CD4-positive, alpha-beta T cell treated with Interleukin-2 at 100 ng/mL for 4 hours (primary cell): ENCODE results near the gene CCDC60.

Experiments used
- DNase-seq: peaks from one replicate; pipeline ENCODE4 v3.0.0-alpha.2; 2020; ENCODE audit warnings: low spot score

The CCDC60 gene, protein sequence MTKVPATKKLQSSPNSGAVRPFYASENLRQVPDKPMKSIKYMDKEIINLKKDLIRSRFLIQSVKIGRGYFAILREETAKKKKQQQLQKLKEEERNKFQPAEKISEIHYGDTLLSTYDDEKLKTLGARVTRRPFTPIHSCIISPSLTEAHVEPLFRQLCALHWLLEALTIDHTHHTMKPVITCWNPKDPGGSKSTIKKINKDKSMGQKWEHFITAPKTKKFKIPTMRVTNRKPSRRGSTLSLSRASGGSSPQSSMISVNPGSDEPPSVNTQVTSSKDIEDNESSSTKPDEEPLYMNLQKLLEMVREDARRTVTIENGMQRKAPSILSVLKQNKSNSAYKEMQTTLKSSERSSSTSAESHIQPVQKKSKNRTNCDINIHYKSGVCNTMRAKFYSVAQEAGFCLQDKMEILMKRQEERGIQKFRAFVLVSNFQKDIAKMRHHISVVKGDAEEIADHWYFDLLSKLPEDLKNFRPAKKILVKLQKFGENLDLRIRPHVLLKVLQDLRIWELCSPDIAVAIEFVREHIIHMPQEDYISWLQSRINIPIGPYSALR

DNA sequence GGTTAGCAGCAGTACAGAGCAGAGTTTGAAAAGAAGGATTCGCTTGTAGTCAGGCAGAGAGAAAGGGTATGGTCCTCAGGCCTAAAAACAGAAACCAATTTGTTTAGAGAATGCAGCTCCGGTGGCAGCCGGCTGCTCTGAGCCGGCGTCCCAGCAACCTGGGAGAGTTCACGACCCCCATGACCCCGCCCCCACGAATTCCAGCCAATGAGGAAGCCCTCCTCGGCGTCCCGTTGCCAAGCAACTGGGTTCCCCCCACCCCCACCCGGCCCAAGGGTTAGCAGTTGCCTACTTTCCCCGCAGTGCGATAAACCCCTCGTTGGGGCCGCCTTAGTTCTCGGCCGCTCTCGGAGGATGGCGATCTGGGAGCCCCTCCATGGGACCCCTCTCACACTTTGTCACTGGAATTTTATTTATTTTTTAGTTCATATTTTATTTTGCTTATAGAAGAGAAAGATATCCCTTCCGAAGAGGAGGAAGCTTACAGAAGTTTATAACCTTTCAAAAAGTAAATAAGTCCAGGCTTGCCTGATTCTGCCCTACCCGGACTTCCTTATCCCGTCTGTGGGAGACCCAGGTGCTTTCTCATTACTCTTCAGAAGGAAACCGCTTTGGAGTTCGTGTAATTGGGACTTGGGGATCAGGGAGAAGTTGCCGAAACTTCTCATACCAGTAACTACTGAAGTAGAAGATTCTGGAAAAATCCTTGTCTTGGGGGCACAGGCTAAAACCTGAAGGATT, at the start of gene CCDC60:
Gene CCDC60, plus strand, starts transcription at position 300 of the 741 bp plus-strand sequence. CDS start 448 bp downstream, outside the sequence.
- DNase-seq: no peak

DNA sequence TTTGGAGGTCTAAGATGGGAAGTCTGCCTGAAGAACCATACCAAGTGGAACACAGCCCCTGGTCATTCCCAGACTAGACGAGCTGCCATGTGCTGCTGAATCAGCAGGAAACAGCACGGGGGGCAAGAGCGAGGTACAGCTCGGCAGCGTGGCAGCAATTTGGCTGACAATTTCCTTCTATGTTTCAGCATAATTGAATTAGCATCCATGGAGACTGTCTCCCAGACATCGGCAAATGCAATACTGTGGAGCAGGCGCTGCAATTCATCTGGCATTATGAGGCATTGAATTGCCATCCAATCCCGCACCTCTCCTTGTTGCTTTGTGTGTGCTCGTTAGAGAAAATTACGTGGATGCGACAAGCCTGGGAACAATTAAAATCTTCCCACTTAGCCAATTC, 46.0 kb upstream of the CCDC60 start:
- DNase-seq: no peak

DNA sequence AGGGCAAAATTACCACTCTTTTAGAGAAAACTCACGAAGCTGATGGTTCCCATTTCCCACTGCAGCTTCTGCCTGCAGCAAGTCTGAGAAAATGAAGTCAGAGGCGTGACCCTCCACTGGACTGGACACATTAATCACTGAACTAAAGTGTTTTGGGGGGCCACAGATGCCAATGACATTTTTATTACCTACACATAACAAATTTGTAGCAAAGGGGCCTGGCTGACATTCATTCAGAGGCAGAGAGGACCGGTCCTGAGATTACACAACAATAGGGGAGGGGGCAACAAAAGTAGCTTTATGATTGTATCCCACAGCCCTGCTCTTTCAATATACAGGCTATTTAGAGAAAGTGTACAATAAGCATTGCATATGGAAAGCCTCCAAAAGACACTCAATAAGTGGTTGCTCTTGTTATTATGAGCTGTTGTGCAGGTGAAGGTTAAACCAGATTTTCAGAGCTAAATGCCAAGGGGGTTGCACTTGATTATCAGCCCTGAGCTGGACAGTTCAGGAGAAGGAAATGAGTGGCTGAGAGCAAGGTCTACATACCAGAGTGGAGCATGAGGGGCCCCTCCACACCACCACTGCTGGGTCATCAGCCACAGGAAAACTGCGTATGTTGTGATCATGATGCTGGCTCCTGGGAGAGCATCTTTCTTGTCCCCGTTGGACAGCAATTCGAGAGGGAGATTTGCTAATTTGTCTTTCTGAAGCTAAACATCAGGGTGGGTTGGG, 41.5 kb upstream of the CCDC60 start:
- no peak for DNase-seq

DNA sequence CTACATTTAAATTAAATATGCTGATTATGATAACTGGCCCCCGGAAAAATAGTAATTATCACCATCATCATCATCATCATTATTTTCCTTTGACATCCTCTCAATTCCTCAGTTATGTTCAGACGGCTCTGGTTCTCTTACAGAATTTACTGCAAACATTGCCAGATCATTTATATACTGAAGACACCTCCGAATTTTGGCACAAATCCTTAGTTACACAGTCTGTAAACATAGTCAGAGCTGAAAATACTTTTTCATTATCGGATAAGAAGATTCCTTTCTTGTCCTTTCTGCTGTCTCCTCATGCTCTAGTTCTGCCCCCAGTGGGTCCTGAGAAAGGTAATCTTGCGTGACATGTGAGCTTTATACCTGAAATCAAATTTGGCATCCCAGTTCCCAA, 40.3 kb upstream of the CCDC60 start:
- DNase-seq: no peak

DNA sequence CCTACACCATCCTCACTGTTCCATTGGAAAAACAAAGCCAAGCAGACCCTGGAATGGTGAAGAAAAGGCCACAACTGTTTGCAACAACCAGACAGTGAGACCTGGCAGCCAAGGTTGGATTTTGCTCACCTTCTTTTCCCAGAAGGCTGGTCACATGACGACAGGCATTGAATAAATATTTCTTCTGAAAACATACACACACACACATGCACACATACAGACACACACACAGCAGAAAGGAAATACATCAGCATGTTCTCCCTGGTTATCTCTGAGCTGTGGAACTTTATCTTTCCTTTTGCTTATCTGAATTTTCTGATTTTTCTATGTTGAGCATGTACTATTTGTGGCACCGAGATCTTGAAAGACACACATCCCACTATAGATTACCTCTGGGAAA, 38.0 kb upstream of the CCDC60 start:
- no peak for DNase-seq

DNA sequence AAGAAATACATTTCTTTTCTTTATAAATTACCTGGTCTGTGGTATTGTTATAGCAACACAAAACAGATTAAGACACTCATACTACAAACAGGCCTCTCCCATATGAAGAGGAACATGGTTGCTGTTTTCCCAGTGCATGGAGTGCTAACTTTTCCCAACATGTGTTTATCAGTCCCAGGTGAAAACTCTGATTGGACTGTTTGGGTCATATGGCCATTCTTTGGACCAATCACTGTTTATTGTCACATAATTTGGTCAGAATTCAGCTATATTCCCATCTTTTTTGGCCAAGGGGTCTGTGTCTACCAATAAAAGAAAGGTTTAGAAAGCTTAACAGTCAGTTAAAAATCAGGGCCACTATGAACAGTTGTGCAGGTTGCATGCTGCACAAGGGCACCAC, 35.4 kb upstream of the CCDC60 start:
- DNase-seq: no peak

DNA sequence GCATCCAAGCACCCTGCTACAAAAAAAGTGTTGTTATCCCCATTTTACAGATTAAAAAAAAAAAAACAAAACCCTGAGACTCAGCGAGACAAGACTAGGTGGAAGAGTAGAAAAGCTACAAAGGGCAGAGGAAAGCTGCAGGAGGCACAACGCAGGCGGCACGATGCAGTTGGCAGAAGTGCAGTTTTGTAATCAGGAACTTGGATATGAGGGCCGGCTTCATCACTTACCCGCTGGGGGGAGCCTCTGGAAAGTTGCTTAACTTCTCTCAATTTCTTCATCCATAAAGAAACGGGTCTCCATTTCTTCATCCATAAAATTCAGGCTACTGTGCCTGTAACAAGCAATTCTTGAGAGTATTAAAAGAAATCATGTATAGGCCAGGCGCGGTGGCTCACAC, 33.1 kb upstream of the CCDC60 start:
- no peak for DNase-seq

DNA sequence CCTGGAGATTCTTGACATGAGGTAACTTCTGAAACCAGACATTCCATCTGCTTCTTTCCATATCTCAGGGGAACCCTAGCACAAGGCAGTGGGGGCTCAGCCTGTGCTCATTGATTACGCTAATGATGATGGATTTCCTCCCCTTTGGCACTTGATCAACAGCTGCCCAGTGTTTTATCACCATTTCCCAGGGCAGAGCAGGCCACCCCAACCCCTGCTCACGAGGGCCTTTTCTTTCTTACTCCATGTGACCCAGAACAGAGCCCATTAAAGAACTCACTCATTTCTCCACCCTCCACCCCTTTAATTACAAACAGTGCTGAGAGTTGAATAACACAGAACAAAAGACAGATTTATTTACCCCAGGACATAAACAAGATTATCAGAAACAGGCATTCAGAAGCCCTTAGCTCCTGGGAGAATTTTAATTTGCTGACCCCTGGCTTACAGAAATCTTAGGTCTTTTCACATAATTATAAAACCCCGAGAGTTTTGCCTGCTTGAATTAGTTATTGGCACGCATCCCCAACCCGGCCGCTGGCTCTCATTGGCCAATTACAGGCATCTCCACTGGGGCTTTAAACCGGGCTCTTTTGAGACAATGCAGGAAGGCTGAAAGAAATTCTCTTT, 32.0 kb upstream of the CCDC60 start:
- no peak for DNase-seq

DNA sequence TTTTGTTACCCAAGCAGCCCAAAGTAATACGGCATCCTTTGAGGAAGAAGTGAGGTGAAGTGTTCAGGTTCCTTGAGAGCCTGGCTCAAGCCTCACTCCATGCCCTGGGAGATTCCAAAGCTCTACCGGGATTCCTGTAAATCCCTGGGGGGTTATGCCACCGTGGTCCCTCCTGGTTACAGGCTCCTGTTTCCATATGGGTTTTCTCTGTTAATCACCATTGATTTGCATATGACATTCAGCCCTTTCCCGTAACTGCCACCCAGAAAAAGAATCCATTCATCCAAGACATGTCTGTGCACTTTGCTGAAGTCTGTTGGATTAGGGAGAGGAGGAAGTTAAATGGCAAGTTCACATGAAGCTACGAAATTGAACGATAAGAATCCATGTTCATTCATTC, 27.9 kb upstream of the CCDC60 start:
- no peak for DNase-seq

DNA sequence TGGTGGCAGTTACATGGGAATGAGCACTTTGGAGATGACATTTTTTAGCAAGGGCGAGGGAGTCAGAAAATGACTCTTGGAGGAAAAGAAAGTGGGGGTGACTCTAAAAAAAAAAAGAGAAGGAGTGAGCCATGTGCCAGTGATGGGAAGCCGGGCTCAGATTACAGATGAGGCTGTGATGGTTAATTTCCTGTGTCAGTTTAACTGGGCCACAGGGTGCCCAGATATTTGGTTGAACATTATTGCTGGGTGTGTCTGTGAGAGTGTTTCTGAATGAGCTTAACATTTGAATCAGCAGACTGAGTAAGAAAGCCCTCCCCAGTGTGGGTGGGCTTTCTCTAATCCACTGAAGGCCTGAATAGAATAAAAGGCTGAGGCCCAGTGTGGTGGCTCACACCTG, 26.8 kb upstream of the CCDC60 start:
- no peak for DNase-seq

DNA sequence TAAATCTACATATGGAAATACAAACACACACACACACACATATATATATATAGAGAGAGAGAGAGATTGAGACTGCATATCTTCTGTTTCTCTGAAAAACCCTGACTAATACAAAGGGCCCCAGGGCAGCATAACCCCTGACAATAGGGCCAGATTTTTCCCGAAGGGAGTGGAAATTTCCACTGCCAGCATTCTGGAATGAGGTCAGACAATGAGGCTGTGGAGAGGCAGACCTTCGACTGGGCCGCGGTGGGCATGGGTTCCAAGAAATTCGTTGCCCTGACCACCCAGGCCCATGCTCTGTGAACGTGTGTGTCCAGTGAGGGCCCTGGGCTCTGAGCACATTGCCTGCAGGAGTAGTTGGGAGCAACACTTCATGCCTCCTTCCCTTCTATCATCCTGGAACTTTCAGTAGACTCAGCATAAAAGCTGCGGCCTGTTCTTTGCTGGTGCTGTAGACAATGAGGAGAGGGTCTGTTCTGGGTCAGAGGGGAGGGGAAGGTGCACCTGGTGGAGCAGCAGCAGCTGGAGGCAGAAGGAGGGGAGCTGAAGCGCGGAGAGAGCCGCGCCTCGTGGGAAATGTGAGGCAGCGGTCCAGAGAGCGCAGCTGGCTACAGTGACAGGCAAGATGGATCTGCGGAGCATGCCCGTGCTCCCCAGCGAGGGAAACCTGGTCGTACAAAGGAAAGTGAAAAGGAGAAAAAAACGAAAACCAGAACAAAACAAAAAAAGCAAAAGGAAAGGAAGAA, 25.6 kb upstream of the CCDC60 start:
- no peak for DNase-seq

DNA sequence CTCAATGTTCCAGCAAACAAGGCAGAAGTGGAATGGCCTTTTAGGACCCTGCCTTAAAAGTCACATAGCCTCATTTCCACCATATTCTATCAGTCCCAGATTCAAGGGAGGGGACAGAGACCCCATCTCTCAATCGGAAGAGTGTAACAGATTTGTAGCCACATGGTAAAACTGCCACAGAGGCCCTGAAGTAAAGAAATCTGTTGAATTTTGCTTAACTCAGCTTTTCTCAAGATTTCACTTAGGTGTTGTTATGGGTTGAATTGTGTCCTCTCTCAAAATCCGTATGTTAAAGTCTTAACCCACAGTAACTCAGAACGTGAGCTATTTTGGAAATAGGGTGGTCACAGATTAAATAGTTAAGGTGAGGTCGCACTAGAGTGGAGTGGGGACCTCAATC, 22.7 kb upstream of the CCDC60 start:
- DNase-seq: no peak

DNA sequence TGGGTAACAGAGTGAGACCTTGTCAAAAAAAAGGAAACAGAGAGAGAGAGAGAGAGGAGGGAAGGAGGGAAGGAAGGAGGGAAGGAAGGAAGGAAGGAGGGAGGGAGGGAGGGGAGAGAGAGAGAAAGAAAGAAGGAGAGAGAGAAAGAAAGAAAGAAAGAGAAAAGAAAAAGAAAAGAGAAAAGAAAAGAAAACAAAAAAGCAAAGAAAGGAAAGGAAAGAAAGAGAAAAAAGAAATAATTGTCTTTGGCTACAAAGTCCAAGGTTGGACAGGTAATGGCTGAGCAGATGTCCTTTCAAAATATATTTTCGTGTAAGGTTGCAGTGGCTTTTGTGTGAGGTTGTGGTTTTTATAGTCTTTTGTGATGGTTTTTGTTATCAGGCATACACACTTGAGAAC, 21.6 kb upstream of the CCDC60 start:
- no peak for DNase-seq

DNA sequence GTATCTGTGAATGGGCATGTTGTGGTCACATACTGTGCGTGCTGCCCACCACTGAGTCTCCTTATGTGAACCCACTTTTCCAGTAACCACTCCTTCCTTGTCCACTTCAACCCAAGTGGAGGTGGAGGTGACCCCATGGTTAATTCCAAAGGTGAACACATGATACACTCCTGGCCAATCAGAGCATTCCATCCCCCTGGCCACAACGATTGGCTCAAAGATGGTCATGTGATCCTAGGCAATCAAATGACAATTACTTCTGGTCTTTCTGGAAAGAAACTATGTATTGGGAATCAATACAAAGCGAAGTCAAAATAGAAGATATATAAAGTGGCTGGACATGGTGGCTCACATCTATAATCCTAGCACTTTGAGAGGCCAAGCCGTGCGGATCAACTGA, 20.2 kb upstream of the CCDC60 start:
- no peak for DNase-seq

DNA sequence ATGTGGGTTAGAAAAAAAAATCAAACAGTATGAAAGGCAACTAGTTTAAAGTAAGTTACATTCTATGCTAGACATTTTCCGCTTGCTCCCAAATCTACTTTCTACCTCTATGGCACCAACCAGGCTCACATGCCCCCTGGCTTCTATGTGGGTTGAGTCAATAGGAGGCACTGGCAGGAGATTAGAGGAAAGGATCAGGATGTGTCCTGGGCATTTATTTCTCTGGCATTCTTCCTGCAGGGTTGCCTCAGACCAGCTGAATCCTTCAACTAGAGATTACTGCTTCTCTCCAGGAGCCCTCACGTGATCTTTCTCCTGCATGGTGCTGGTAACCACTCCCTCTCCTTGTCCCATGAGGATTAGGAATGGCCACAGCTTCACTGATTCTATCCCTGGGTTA, 14.9 kb upstream of the CCDC60 start:
- no peak for DNase-seq

DNA sequence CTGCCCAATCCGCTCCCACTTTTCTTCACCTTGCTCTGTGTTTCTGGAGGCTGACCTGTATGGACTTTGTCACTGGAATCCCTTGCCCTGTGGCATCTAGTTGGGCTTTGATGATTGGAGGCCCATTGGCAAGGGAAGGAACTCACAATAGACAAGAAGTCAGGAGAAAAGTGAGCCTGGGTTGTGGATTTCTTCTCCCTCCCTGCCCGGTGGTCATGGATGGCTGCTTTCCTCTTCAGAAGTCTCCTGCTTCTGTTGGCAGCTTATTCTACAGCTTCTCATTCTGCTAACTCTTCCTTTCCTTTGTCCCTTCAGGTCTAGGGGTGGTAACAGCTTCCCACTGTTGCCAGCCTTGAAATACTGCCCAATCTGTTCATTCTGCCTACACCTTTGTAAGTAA, 13.9 kb upstream of the CCDC60 start:
- no peak for DNase-seq

DNA sequence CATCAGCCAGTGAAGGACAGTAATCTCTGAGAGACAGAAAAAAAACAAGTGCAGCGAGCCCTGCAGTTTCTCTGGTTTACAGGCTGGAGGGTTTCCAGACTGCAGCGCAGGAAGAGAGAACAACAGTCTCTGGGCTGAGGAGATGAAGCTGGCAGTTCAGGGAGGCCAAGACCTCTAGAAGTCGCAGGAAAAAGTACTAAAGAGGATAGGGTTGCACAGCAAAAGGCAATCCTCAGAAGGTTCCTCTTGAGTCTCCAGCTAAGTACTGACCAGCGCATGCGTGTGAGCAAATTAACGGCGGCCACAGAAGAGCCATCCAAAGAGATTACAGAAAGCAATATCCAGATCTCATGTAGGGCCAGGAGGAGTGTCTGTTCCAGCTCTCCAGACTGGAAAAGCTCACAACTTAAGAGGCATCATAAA, 12.2 kb upstream of the CCDC60 start:
- no peak for DNase-seq

DNA sequence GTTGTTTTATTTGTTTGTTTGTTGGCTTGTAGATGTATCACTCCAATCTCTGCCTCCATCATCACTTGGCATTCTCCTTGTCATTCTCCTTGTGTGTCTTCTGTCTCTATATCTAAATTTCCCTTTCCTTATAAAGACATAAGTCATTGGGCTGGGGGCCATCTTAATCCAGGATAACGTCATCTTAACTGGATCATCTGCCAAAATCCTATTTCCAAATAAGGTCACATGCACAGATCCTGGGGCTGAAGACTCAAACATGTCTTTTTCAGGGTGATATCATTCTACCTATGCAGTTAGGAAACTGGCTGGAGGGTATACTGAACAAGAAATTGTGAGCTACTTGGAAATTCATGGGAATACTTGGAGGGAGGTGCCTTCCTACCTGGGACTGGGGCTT, 8.7 kb upstream of the CCDC60 start:
- DNase-seq: no peak

DNA sequence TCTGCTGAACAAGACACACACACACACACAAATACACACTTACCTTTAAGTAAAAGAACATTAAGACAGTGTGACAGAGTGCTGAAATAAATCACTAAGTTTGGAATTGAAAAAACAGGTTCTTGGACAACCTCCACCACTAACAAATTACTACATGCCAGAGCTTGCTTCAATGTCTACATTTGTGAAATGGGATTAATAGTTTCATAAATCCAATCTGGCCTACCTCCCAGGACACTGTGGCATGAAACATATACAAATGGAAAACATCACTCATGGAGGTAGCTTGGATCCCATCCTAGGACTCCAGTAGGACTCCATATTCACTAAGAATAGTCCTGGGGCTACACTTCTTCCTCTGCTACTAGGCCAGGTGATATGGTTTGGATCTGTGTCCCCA, 8.2 kb upstream of the CCDC60 start:
- DNase-seq: no peak

DNA sequence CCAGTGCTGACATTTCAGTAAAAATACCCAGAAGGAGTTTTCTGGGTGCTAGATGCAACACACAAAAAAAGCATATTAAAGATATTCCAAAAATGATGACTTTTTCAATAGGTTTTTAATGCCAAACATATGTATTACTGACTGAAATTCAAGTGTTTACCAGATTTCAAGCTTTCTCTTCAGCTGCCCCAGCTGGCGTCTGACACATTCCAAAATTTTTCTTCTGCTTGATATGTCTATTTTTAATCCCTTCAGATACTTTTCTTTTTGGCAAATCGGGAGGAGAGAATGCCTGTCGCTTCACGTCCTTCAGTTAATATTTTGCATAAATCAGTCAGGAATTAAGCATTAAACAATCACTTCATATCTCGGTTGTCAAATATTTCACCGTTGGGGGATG, 7.1 kb upstream of the CCDC60 start:
- no peak for DNase-seq

DNA sequence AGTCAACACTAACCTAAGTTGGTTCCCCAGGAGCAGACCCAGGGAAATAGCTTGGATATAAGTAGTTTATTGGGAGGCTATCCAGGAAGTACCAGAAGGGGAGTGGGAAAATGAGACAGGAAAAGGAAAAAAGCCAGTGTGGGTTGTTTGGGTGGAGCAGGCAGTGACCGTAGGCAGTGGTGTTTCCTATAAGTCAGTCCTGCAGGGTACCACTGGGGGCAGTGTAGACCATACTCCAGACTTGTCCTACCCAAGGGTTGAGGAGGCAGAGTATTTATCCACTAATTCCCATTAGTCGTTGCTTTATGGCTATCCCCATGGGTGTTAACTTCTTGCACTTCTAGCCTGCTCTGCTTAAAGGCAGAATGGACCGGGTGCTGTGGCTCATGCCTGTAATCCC, 6.4 kb upstream of the CCDC60 start:
- no peak for DNase-seq
